Gastrocnemius medialis (tissue), 4 donors: ENCODE measurements around the gene BNC2. TPM values are rescaled to one million over a fixed set of nuclear protein-coding genes. Genes with fewer than 3 reads are reported as not detected.

Experiments used
- ATAC-seq, 2 donors: fragments of 150-250 bp; one replicate each; pipeline ENCODE4 v1.9.1; 2016
- DNase-seq, 2 donors: peaks; one replicate each; pipeline ENCODE4 v3.0.0-alpha.2; 2019
- H3K27ac ChIP-seq, 4 donors: fragments of 200-600 bp; sonication (generic); 1 replicate in 1 of 4; 2 replicates in 3 of 4; pipeline ENCODE4 v1.5.1; 2016 to 2018; ENCODE audit warnings: mild to moderate bottlenecking in 2 of 4, moderate library complexity in 1 of 4
- H3K27me3 ChIP-seq, 3 donors: fragments of 200-600 bp; sonication (generic) in 2 of 3; 1 replicate in 1 of 3; 2 replicates in 2 of 3; pipeline versions ENCODE4 v1.5.1 to v1.6.0; 2016 to 2019; ENCODE audit warnings: mild to moderate bottlenecking in 1 of 3, moderate library complexity in 1 of 3
- H3K36me3 ChIP-seq, 2 donors: fragments of 200-600 bp; sonication (generic) in 1 of 2; one replicate each; pipeline ENCODE4 v1.5.1; 2017 to 2018
- H3K4me1 ChIP-seq, 2 donors: fragments of 200-600 bp; sonication (generic) in 1 of 2; one replicate each; pipeline ENCODE4 v1.5.1; 2016 to 2017; ENCODE audit warnings: mild to moderate bottlenecking in 2 of 2
- H3K4me3 ChIP-seq, 4 donors: fragments of 200-600 bp; sonication (generic) in 3 of 4; 1 replicate in 1 of 4; 2 replicates in 3 of 4; pipeline ENCODE4 v1.5.1; 2016 to 2019; ENCODE audit warnings: mild to moderate bottlenecking in 2 of 4
- H3K9me3 ChIP-seq, 3 donors: fragments of 200-600 bp; sonication (generic) in 2 of 3; 1 replicate in 1 of 3; 2 replicates in 2 of 3; pipeline ENCODE4 v1.5.1; 2016 to 2019
- POLR2A ChIP-seq, 2 donors: fragments of 450-650 bp; IDR thresholded peaks; one replicate each; pipeline ENCODE4 v1.6.1; 2017; ENCODE audit warnings: antibody characterized with exemption in 2 of 2, mild to moderate bottlenecking in 2 of 2, moderate library complexity in 2 of 2
- in situ Hi-C, 4 donors: fragments of 200-750 bp; cut with MboI; loops; one replicate each; pipeline versions ENCODE4 v1.15.0 to v1.8.0; 2017; ENCODE audit warnings: low sequenced_read_pairs in 4 of 4
- intact Hi-C: fragments of 100-400 bp; cut with DNase I; formaldehyde crosslinking; loops from one replicate; pipeline ENCODE4 v1.15.1; 2023; ENCODE audit warnings: low total_unique reads
- total RNA-seq, 4 donors: library from RNA; depleted of rRNA; stranded (reverse); fragments of >200 nt; gene quantifications; one replicate each; pipeline versions ENCODE4 v1.1.0 to v1.2.3, GENCODE V29; 2016
- TF ChIP-seq, protein P1 (sequence below), 5 experiments: fragments of 450-650 bp in 3 of 5; fragments of 200-600 bp in 2 of 5; sonication (generic) in 2 of 5; IDR thresholded peaks in 4 of 5; conservative IDR thresholded peaks in 1 of 5; 1 replicate in 4 of 5; 2 replicates in 1 of 5; pipeline ENCODE4 v1.5.1; 2016 to 2019; ENCODE audit warnings: antibody characterized with exemption in 5 of 5, mild to moderate bottlenecking in 3 of 5, moderate library complexity in 3 of 5

The BNC2 gene
- total RNA-seq, 4 donors from 2014 or later, result 40.9 to 122 (median 68.7) TPM

DNA sequence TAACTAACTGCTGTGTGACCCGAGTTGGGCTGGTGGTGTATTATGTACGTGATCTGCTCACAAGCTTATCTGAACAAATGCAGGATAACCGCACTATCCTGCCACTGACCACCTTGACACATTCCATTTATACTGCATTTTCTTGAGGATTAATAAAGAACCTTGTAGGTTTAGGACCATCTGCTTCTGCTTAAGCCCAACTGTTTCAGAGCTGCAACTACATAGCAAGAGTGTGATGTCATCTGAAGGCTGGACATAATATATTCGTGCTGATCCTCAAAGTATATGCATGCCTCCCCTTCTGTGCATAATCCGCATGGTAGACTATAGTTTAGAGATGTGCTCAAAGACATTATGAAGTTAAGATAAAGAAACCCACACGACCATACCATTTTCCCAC lies 435.9 kb downstream of the BNC2 start:
- Histone ChIP-seq H3K4me1 (no peaks in the 10 kb centered on the region), H3K27me3 (no peaks in the 10 kb centered on the region), H3K36me3 (no peaks in the 10 kb centered on the region), H3K9me3 (no peaks in the 10 kb centered on the region), H3K27ac (no peak overlapping the region), H3K4me3 (no peak overlapping the region)
- intact Hi-C loops, result no loop called here
- TF ChIP-seq POLR2A (IDR thresholded peaks at IDR 0.05), result no peak
- TF ChIP-seq, protein P1, sequence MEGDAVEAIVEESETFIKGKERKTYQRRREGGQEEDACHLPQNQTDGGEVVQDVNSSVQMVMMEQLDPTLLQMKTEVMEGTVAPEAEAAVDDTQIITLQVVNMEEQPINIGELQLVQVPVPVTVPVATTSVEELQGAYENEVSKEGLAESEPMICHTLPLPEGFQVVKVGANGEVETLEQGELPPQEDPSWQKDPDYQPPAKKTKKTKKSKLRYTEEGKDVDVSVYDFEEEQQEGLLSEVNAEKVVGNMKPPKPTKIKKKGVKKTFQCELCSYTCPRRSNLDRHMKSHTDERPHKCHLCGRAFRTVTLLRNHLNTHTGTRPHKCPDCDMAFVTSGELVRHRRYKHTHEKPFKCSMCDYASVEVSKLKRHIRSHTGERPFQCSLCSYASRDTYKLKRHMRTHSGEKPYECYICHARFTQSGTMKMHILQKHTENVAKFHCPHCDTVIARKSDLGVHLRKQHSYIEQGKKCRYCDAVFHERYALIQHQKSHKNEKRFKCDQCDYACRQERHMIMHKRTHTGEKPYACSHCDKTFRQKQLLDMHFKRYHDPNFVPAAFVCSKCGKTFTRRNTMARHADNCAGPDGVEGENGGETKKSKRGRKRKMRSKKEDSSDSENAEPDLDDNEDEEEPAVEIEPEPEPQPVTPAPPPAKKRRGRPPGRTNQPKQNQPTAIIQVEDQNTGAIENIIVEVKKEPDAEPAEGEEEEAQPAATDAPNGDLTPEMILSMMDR (IDR thresholded peaks at IDR 0.05 in 4 of 5, conservative IDR thresholded peaks at IDR 0.05 in 1 of 5), result no peak
- ATAC-seq (no peak), DNase-seq (no peak)
- in situ Hi-C loops, result no loop called here

DNA sequence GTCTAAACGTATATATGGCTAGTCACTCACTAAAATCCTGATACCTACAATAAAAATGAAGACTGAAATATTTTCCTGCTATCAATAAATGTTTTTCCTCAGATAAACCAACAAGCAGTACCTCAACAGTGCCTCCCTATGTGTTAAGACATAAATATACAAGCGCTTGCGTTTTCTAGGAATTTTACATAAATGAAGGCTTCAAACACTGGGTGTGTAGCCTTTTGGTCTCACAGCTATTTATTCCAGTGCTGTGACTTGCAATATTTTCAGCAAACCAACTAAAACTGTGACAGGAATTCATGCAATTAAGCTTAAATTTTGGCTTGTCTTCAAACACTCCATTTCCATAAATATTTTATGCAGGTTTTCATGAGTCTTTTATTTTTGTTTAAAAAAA lies 437.0 kb downstream of the BNC2 start:
- Histone ChIP-seq H3K27me3 (no peaks in the 10 kb centered on the region), H3K36me3 (no peaks in the 10 kb centered on the region), H3K27ac (no peak overlapping the region), H3K9me3 (no peaks in the 10 kb centered on the region), H3K4me3 (no peak overlapping the region), H3K4me1 (no peaks in the 10 kb centered on the region)
- no peak for DNase-seq
- intact Hi-C loops, result no loop called here
- no peak for TF ChIP-seq POLR2A (IDR thresholded peaks at IDR 0.05)
- TF ChIP-seq, protein P1 (IDR thresholded peaks at IDR 0.05 in 4 of 5, conservative IDR thresholded peaks at IDR 0.05 in 1 of 5), result no peak
- in situ Hi-C loops, result no loop called here
- no peak for ATAC-seq

DNA sequence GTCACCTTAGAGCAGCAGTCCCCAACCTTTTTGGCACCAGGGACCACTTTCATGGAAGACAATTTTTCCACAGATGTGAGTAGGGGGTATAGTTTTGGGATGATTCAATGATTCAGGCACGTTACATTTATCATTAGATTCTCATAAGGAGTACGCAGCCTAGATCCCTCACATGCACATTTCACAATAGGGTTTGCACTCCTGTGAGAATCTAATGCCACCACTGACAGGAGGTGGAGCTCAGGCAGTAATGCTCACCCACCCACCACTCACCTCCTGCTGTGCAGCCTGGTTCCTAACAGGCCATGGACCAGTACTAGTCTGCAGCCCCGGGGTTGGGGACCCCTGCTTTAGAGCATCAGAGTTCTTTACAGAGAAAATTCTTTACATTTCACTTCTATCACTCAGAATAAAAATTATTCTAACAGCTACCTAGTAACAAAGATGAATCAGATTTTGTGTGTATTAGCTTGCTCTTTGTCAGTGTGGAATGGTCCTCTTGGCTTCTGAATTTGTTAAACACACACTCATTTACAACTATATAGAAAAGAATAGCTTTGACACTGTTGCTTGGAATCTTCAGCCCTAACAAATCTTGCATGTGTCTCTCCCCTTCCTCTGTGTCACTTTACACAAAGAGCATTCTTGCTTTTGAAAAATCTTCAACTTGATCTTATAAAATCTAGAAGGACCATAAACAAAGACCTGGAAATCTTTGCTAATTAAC lies 438.6 kb downstream of the BNC2 start:
- DNase-seq (no peak), ATAC-seq (no peak)
- no peaks in the 10 kb centered on the region for H3K9me3 ChIP-seq
- intact Hi-C loops (no loop called here), in situ Hi-C loops (no loop called here)
- H3K4me1 ChIP-seq, result no peaks in the 10 kb centered on the region
- H3K4me3 ChIP-seq, result no peak overlapping the region
- H3K36me3 ChIP-seq, result no peaks in the 10 kb centered on the region
- H3K27ac ChIP-seq, result no peak overlapping the region
- H3K27me3 ChIP-seq, result no peaks in the 10 kb centered on the region
- TF ChIP-seq, protein P1 (IDR thresholded peaks at IDR 0.05 in 4 of 5, conservative IDR thresholded peaks at IDR 0.05 in 1 of 5), result no peak
- no peak for TF ChIP-seq POLR2A (IDR thresholded peaks at IDR 0.05)

DNA sequence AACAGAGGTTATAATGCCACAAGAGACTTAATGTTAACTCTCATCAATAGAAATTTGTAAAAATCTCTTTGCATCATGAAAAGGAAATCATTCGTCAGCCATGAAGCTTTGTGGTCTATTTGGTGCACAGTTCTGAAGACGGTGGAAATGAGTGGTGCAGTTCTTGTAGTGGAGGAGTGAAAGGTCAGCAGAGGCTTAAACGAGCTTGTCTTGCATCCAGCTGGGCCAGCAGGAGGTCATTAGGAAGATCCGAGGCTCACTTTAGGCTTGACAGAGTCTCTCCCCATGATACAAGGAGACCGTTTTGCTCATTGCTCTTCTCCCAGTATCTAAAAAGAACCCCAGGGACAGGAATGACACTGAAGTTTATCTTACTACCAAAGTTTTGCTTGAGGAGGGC lies 440.8 kb downstream of the BNC2 start:
- no peaks in the 10 kb centered on the region for H3K27me3 ChIP-seq
- TF ChIP-seq, protein P1 (IDR thresholded peaks at IDR 0.05 in 4 of 5, conservative IDR thresholded peaks at IDR 0.05 in 1 of 5), result no peak
- no peak for TF ChIP-seq POLR2A (IDR thresholded peaks at IDR 0.05)
- no peak overlapping the region for H3K27ac ChIP-seq
- no peak overlapping the region for H3K4me3 ChIP-seq
- DNase-seq, result no peak
- intact Hi-C loops, result no loop called here
- H3K4me1 ChIP-seq, result no peaks in the 10 kb centered on the region
- in situ Hi-C loops, result no loop called here
- no peak for ATAC-seq
- no peaks in the 10 kb centered on the region for H3K9me3 ChIP-seq
- no peaks in the 10 kb centered on the region for H3K36me3 ChIP-seq
